Hepatocyte (in vitro differentiated cells): Measurements from ENCODE around the gene FSTL1. TPM values are rescaled to one million over a fixed set of nuclear protein-coding genes. Genes with fewer than 3 reads are reported as not detected.

ENCODE experiments used
- DNase-seq: peaks from one replicate; pipeline ENCODE4 v3.0.0-alpha.2; 2016; ENCODE audit warnings: low spot score
- H2AFZ ChIP-seq: fragments of 200-600 bp; sonication (generic); 2 replicates; pipeline ENCODE4 v1.6.0; 2016; ENCODE audit warnings: antibody characterized with exemption, mild to moderate bottlenecking
- H3K27ac ChIP-seq: fragments of 200-600 bp; sonication (generic); 2 replicates; pipeline ENCODE4 v1.5.1; 2016; ENCODE audit warnings: mild to moderate bottlenecking
- H3K27me3 ChIP-seq: fragments of 200-600 bp; sonication (generic); 2 replicates; pipeline ENCODE4 v1.6.1; 2016
- H3K36me3 ChIP-seq: fragments of 200-600 bp; sonication (generic); replicated peaks from 2 replicates; pipeline ENCODE4 v1.5.1; 2016; ENCODE audit warnings: low read depth; ENCODE audit not compliant: insufficient read depth
- H3K4me1 ChIP-seq: fragments of 200-600 bp; sonication (generic); 2 replicates; pipeline ENCODE4 v1.5.1; 2016; ENCODE audit warnings: mild to moderate bottlenecking, moderate library complexity; ENCODE audit not compliant: insufficient read depth
- H3K4me2 ChIP-seq: fragments of 200-600 bp; sonication (generic); 2 replicates; pipeline ENCODE4 v1.6.0; 2016
- H3K4me3 ChIP-seq: fragments of 200-600 bp; sonication (generic); 2 replicates; pipeline ENCODE4 v1.5.1; 2016; ENCODE audit warnings: mild to moderate bottlenecking
- H3K79me2 ChIP-seq: fragments of 200-600 bp; sonication (generic); 2 replicates; pipeline ENCODE4 v1.6.0; 2017; ENCODE audit warnings: mild to moderate bottlenecking
- H3K9me2 ChIP-seq: fragments of 200-600 bp; sonication (generic); replicated peaks from 2 replicates; pipeline ENCODE4 v1.6.0; 2017; ENCODE audit warnings: mild to moderate bottlenecking; ENCODE audit not compliant: insufficient read depth
- H3K9me3 ChIP-seq: fragments of 200-600 bp; sonication (generic); 2 replicates; pipeline ENCODE4 v1.5.1; 2016; ENCODE audit warnings: low read depth, mild to moderate bottlenecking
- H4K20me1 ChIP-seq: fragments of 200-600 bp; sonication (generic); 2 replicates; pipeline ENCODE4 v1.6.0; 2016; ENCODE audit warnings: mild to moderate bottlenecking; ENCODE audit not compliant: insufficient read depth, poor library complexity, severe bottlenecking
- EZH2 ChIP-seq: fragments of 200-600 bp; sonication (generic); IDR thresholded peaks from 2 replicates; pipeline ENCODE4 v1.6.1; 2016; ENCODE audit warnings: antibody characterized with exemption, mild to moderate bottlenecking, borderline replicate concordance
- EZH2phosphoT487 ChIP-seq: fragments of 200-600 bp; sonication (generic); IDR thresholded peaks from one replicate; pipeline ENCODE4 v1.6.1; 2018; ENCODE audit warnings: antibody characterized with exemption, mild to moderate bottlenecking, low read depth, moderate library complexity; ENCODE audit not compliant: unreplicated experiment, severe bottlenecking
- WGBS: methylation state at CpG from one replicate; pipeline ENCODE4 v1.1.6; 2016; ENCODE audit warnings: low lambda C conversion rate; ENCODE audit errors: missing lambda C conversion rate; 5-methylcytosine and 5-hydroxymethylcytosine counted together
- polyA plus RNA-seq: library from polyadenylated mRNA; unstranded; fragments of >200 nt; fragmentation: Nextera tagmentation; extraction: Ambion mirVana; gene quantifications from 2 replicates; pipeline ENCODE4 v1.2.1, GENCODE V29; 2016
- total RNA-seq: library from RNA; depleted of rRNA; stranded (reverse); fragments of >200 nt; gene quantifications from 2 replicates; pipeline ENCODE4 v1.2.3, GENCODE V29; 2014
- TF ChIP-seq, protein P1 (sequence below): fragments of 200-600 bp; sonication (generic); IDR thresholded peaks from 2 replicates; pipeline ENCODE4 v1.5.1; 2016; ENCODE audit warnings: antibody characterized with exemption, mild to moderate bottlenecking; ENCODE audit not compliant: poor library complexity

The FSTL1 gene
- total and polyA plus RNA-seq, 2 experiments from 2014 or later = 195 to 390 TPM

DNA sequence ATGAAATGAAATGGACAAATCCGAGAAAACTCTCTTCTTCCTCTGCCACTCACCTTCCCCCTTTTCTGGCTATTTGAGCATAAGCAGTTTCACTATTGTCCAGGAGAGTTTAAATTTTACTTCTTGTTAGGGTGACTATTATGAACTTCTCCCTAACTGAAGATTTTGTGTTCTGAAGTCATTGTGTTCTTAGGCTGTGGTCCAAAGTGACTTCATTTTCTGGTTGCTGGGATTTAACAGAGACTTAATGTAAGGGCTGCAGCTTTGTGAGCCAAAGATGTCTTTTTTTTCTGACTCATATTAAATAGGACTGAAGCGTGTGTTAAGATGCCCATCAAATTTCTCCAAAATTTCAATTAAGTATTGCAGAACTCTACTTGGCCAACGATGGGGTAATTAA is 46.5 kb upstream of the FSTL1 start:
- no peak overlapping the region for H3K27ac ChIP-seq
- no peak overlapping the region for H3K4me2 ChIP-seq

DNA sequence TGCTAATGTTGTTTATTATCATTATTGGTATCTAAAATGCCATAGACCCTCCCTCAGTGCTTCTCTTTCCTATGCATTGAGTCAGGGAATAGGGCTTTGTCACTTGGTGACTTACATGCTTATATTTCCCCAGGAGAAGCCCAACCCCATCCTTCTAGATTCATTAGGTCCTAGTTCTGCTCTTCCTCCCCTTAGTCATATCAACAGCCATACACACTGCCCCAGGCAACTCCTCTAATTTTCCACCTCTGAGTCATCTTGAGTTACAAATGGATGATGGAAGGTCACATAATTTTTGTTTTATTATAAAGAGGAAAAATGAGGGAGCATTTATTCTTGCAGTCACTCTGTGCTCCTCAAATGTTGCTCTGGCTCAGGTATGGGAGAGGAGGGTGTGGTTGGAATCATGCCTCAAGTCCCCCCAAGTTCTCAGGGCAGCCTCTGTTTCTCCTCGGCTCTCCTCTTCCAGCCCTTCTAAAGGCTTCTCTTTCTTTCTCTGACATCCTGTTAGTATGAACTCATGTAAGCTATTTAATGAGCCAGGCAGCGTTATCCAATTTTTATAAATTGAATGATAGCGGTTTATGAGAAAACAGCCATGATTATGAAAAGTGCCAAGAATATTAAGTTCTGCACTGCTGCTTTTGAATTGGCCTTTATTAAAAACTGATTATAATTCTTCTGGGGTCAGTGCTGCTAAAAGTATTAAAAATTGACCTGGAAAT is 45.6 kb upstream of the FSTL1 start:
- TF ChIP-seq EZH2 (no peak), EZH2phosphoT487 (no peak)
- TF ChIP-seq, protein P1, sequence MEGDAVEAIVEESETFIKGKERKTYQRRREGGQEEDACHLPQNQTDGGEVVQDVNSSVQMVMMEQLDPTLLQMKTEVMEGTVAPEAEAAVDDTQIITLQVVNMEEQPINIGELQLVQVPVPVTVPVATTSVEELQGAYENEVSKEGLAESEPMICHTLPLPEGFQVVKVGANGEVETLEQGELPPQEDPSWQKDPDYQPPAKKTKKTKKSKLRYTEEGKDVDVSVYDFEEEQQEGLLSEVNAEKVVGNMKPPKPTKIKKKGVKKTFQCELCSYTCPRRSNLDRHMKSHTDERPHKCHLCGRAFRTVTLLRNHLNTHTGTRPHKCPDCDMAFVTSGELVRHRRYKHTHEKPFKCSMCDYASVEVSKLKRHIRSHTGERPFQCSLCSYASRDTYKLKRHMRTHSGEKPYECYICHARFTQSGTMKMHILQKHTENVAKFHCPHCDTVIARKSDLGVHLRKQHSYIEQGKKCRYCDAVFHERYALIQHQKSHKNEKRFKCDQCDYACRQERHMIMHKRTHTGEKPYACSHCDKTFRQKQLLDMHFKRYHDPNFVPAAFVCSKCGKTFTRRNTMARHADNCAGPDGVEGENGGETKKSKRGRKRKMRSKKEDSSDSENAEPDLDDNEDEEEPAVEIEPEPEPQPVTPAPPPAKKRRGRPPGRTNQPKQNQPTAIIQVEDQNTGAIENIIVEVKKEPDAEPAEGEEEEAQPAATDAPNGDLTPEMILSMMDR = no peak
- Histone ChIP-seq H3K4me3 (no peak overlapping the region), H3K27ac (no peak overlapping the region), H3K4me1 (peaks cover 3% of the 10 kb centered on the region), H3K79me2 (no peaks in the 10 kb centered on the region), H3K9me2 (no peaks in the 10 kb centered on the region), H4K20me1 (no peaks in the 10 kb centered on the region), H3K27me3 (no peaks in the 10 kb centered on the region), H3K4me2 (no peak overlapping the region), H3K36me3 (no peaks in the 10 kb centered on the region), H3K9me3 (no peaks in the 10 kb centered on the region), H2AFZ (no peak overlapping the region)
- DNase-seq = no peak
- WGBS = 83% methylated on average over 3 of the region's 3 CpGs

More for the DNA sequence above, 46.5 kb upstream of the FSTL1 start:
- H3K4me1 ChIP-seq = peaks cover 3% of the 10 kb centered on the region
- TF ChIP-seq EZH2phosphoT487 (no peak), EZH2 (no peak)
- TF ChIP-seq, protein P1 = no peak
- H2AFZ ChIP-seq = no peak overlapping the region
- H3K4me3 ChIP-seq = no peak overlapping the region
- DNase-seq = no peak
- 91% methylated on average over 3 of the region's 3 CpGs for WGBS
- H3K9me2 ChIP-seq = no peaks in the 10 kb centered on the region
- H3K27me3 ChIP-seq = no peaks in the 10 kb centered on the region
- no peaks in the 10 kb centered on the region for H3K36me3 ChIP-seq
- H3K9me3 ChIP-seq = no peaks in the 10 kb centered on the region
- H4K20me1 ChIP-seq = no peaks in the 10 kb centered on the region
- H3K79me2 ChIP-seq = no peaks in the 10 kb centered on the region

DNA sequence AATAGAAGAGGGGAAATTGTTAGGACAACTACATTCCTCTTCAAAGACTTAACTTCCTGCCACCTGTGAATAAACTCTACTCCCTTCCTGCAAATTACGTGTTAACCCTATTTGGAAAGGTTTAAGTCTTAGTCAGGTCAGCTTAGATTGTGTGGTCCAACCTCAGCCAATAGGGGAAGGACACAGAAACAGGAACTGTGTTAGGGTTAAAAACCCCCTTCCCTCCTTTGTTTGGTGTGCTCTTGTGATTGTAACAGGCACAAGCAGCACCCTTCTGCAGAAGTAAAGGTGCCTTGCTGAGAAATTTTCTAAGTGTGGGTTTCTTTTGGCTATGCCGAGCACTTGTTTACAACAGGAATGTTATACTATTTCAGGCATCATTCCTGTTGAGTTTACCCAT is 45.0 kb upstream of the FSTL1 start:
- Histone ChIP-seq H3K27ac (no peak overlapping the region), H3K27me3 (no peaks in the 10 kb centered on the region), H2AFZ (no peak overlapping the region), H3K4me2 (no peak overlapping the region), H4K20me1 (no peaks in the 10 kb centered on the region), H3K4me1 (peaks cover 3% of the 10 kb centered on the region), H3K9me2 (no peaks in the 10 kb centered on the region), H3K9me3 (no peaks in the 10 kb centered on the region), H3K79me2 (no peaks in the 10 kb centered on the region), H3K36me3 (no peaks in the 10 kb centered on the region), H3K4me3 (no peak overlapping the region)
- no peak for TF ChIP-seq EZH2phosphoT487
- TF ChIP-seq, protein P1 = no peak
- no peak for TF ChIP-seq EZH2
- 79% methylated on average over 2 of the region's 2 CpGs for WGBS
- no peak for DNase-seq
